Choroid plexus epithelial cell (primary cell): Measurements from ENCODE around the gene SRMS.
A peak's percentile ranks its signal among the peaks of the same experiment; 100 is the strongest.

Source experiments
- DNase-seq: peaks from one replicate; pipeline ENCODE4 v3.0.0-alpha.2; 2010; ENCODE audit warnings: low read depth
- H3K4me3 ChIP-seq: 2 replicates; pipeline ENCODE4 v1.5.1; 2011; ENCODE audit warnings: low read depth, mild to moderate bottlenecking, control low read depth, low read length, moderate library complexity
- CTCF ChIP-seq: conservative IDR thresholded peaks from 2 replicates; pipeline ENCODE4 v1.5.1; 2011; ENCODE audit warnings: low read depth, mild to moderate bottlenecking, control low read depth, inconsistent platforms, low read length, moderate library complexity

Gene SRMS

GRCh38 chr20:63529180-63529860 lies 18.2 kb downstream of the SRMS start:
- H3K4me3 ChIP-seq: no peak overlapping the region
- no peak for TF ChIP-seq CTCF
- no peak for DNase-seq

GRCh38 chr20:63527184-63527583 lies 20.4 kb downstream of the SRMS start:
- no peak for TF ChIP-seq CTCF
- H3K4me3 ChIP-seq: no peak overlapping the region
- DNase-seq: no peak

- TF ChIP-seq CTCF: no peak
- DNase-seq: no peak
Measured at GRCh38 chr20:63525971-63526370, 21.6 kb downstream of the SRMS start.

GRCh38 chr20:63525185-63525584 lies 22.4 kb downstream of the SRMS start:
- DNase-seq: no peak
- TF ChIP-seq CTCF: no peak
- no peak overlapping the region for H3K4me3 ChIP-seq

More at GRCh38 chr20:63525971-63526370, 21.6 kb downstream of the SRMS start:
- H3K4me3 ChIP-seq: no peak overlapping the region

- H3K4me3 ChIP-seq: no peak overlapping the region
- TF ChIP-seq CTCF: no peak
- DNase-seq: no peak
Measured at GRCh38 chr20:63522981-63523611, 24.5 kb downstream of the SRMS start.

GRCh38 chr20:63522091-63522868 lies 25.3 kb downstream of the SRMS start:
- TF ChIP-seq CTCF: no peak
- no peak for DNase-seq
- H3K4me3 ChIP-seq: peak overlapping the region; percentile 25

GRCh38 chr20:63521602-63522001 lies 25.9 kb downstream of the SRMS start:
- DNase-seq: peak; percentile 27

More at GRCh38 chr20:63521602-63522001, 25.9 kb downstream of the SRMS start:
- peak overlapping the region; percentile 82 for H3K4me3 ChIP-seq
- TF ChIP-seq CTCF: no peak
